BJ (cell line): Measurements from ENCODE around the gene TMEM161A. TPM values are rescaled to one million over a fixed set of nuclear protein-coding genes. Genes with fewer than 3 reads are reported as not detected.
"Not testable (repeated sequence)": the region's sequence is repeated elsewhere in the genome, so short reads cannot be mapped to it uniquely, and the experiment has no call there.

ENCODE experiments used
- CTCF ChIA-PET: fragments of 350-600 bp; formaldehyde crosslinking; extraction: SDS; loops from one replicate; lab custom pipeline; 2021; ENCODE audit warnings: antibody characterized with exemption, inconsistent platforms; lab: Yijun Ruan, JAX
- POLR2A ChIA-PET: fragments of 300-600 bp; sonication (Branson Sonifier 250); formaldehyde crosslinking; extraction: SDS; loops from one replicate; lab custom pipeline; 2021; ENCODE audit warnings: antibody characterized with exemption; lab: Charles Lee
- DNase-seq: peaks from one replicate; pipeline ENCODE4 v3.0.0-alpha.2; 2011; ENCODE audit warnings: low read depth
- H3K27me3 ChIP-seq: 2 replicates; pipeline ENCODE4 v1.6.0; 2011; ENCODE audit warnings: low read length; ENCODE audit not compliant: control insufficient read depth, insufficient read depth
- H3K36me3 ChIP-seq: 2 replicates; pipeline ENCODE4 v1.5.1; 2011; ENCODE audit warnings: low read length; ENCODE audit not compliant: control insufficient read depth, insufficient read depth
- H3K4me3 ChIP-seq: 2 replicates; pipeline ENCODE4 v1.5.1; 2011; ENCODE audit warnings: low read depth, mild to moderate bottlenecking, control low read depth, low read length
- CTCF ChIP-seq: IDR thresholded peaks from 2 replicates; pipeline ENCODE4 v1.5.1; 2011; ENCODE audit warnings: low read depth, mild to moderate bottlenecking, control low read depth, inconsistent platforms, low read length, moderate library complexity; ENCODE audit not compliant: insufficient read depth
- polyA plus RNA-seq: library from polyadenylated mRNA; depleted of rRNA; stranded (reverse); fragments of >200 nt; gene quantifications from 2 replicates; pipeline ENCODE4 v1.2.3, GENCODE V29; 2011

TMEM161A gene
- polyA plus RNA-seq, 1 experiment: 40.1 TPM

GRCh38 chr19:19110410-19111135 lies 27.7 kb downstream of the TMEM161A start:
- Histone ChIP-seq H3K36me3 (no peaks in the 10 kb centered on the region), H3K27me3 (no peaks in the 10 kb centered on the region), H3K4me3 (no peak overlapping the region)
- ChIA-PET POLR2A (no interaction called here), CTCF (interaction anchor here (1.2 kb wide), 1 partner anchor 56 kb away, joined by 4 read pairs; no protein-coding TSS in a partner anchor)
- DNase-seq: no peak
- no peak for TF ChIP-seq CTCF

GRCh38 chr19:19109601-19110000 lies 28.7 kb downstream of the TMEM161A start:
- H3K4me3 ChIP-seq: no peak overlapping the region
- POLR2A ChIA-PET: no interaction called here
- DNase-seq: no peak
- TF ChIP-seq CTCF: no peak
- no peaks in the 10 kb centered on the region for H3K27me3 ChIP-seq
- CTCF ChIA-PET: interaction anchor here (1.0 kb wide), 1 partner anchor 32 kb away, joined by 3 read pairs; no protein-coding TSS in a partner anchor
- H3K36me3 ChIP-seq: no peaks in the 10 kb centered on the region

GRCh38 chr19:19107654-19108053 lies 30.6 kb downstream of the TMEM161A start:
- H3K36me3 ChIP-seq: no peaks in the 10 kb centered on the region
- H3K4me3 ChIP-seq: no peak overlapping the region
- no peaks in the 10 kb centered on the region for H3K27me3 ChIP-seq
- ChIA-PET POLR2A (no interaction called here), CTCF (interaction anchor here (0.9 to 1.5 kb wide), 3 partner anchors 8 to 54 kb away, joined by 3 read pairs; partner anchors contain the start of gene SLC25A42)
- no peak for TF ChIP-seq CTCF
- DNase-seq: no peak

GRCh38 chr19:19106938-19107337 lies 31.3 kb downstream of the TMEM161A start:
- H3K27me3 ChIP-seq, H3K4me3 ChIP-seq, POLR2A ChIA-PET, H3K36me3 ChIP-seq, DNase-seq: not testable (repeated sequence)
- CTCF ChIA-PET: interaction anchor here (1.3 to 1.5 kb wide), 2 partner anchors 9 to 53 kb away, joined by 3 read pairs; no protein-coding TSS in a partner anchor

- H3K4me3 ChIP-seq: peak overlapping the region; percentile 41
- ChIA-PET CTCF (no interaction called here), POLR2A (no interaction called here)
- no peaks in the 10 kb centered on the region for H3K36me3 ChIP-seq
- no peak for TF ChIP-seq CTCF
- no peak for DNase-seq
- no peaks in the 10 kb centered on the region for H3K27me3 ChIP-seq
These were observed 32.2 kb downstream of the TMEM161A start for GRCh38 chr19:19106056-19106551.
